Measurements from ENCODE around the gene SLC5A4. TPM values are rescaled to one million over a fixed set of nuclear protein-coding genes. Genes with fewer than 3 reads are reported as not detected.
"Not testable (repeated sequence)": the region's sequence is repeated elsewhere in the genome, so short reads cannot be mapped to it uniquely, and the experiment has no call there.

SLC5A4 gene
- total RNA-seq, 1 experiment from 2014 or later, result not detected

- no peak for DNase-seq
- BruUV-seq (replicated peaks), result no TSS peak
- no peak overlapping the region for H3K27ac ChIP-seq
- H3K9me3 ChIP-seq (ENCODE audit: insufficient read depth, low read depth), result no peaks in the 10 kb centered on the region
- H4K20me1 ChIP-seq (ENCODE audit: insufficient read depth), result no peaks in the 10 kb centered on the region
- no peak overlapping the region for H3K4me3 ChIP-seq
- TF ChIP-seq EZH2 (IDR thresholded peaks at IDR 0.05; ENCODE audit: low read depth) (no peak), CTCF (conservative IDR thresholded peaks at IDR 0.05) (no peak)
- no peaks in the 10 kb centered on the region for H3K9me2 ChIP-seq (ENCODE audit: insufficient read depth)
- H3K79me2 ChIP-seq (ENCODE audit: low read depth), result no peaks in the 10 kb centered on the region
- no peaks in the 10 kb centered on the region for H3K4me1 ChIP-seq (replicated peaks; ENCODE audit: insufficient read depth)
- intact Hi-C loops (cut with micrococcal nuclease; ENCODE audit: unreplicated experiment), result no loop called here
- no peaks in the 10 kb centered on the region for H3F3A ChIP-seq (ENCODE audit: insufficient read depth, low read depth)
- no peak overlapping the region for H2AFZ ChIP-seq
- ChIA-PET POLR2A (ENCODE audit: unreplicated experiment) (no interaction called here), CTCF (no interaction called here)
- H3K36me3 ChIP-seq (ENCODE audit: low read depth), result no peaks in the 10 kb centered on the region
- H3K4me2 ChIP-seq, result no peak overlapping the region
- H3K27me3 ChIP-seq (ENCODE audit: insufficient read depth, low read depth), result peaks cover 75% of the 10 kb centered on the region
These were observed 14.2 kb upstream of the SLC5A4 start for GRCh38 chr22:32269316-32269715.

- Histone ChIP-seq H3K27me3 (ENCODE audit: insufficient read depth, low read depth) (peaks cover 62% of the 10 kb centered on the region), H4K20me1 (ENCODE audit: insufficient read depth) (no peaks in the 10 kb centered on the region), H3K4me2 (no peak overlapping the region), H2AFZ (no peak overlapping the region), H3K36me3 (ENCODE audit: low read depth) (no peaks in the 10 kb centered on the region), H3F3A (ENCODE audit: insufficient read depth, low read depth) (no peaks in the 10 kb centered on the region), H3K9me2 (ENCODE audit: insufficient read depth) (no peaks in the 10 kb centered on the region), H3K27ac (no peak overlapping the region), H3K79me2 (ENCODE audit: low read depth) (no peaks in the 10 kb centered on the region), H3K4me1 (replicated peaks; ENCODE audit: insufficient read depth) (no peaks in the 10 kb centered on the region), H3K9me3 (ENCODE audit: insufficient read depth, low read depth) (no peaks in the 10 kb centered on the region), H3K4me3 (no peak overlapping the region)
- ChIA-PET CTCF (no interaction called here), POLR2A (ENCODE audit: unreplicated experiment) (no interaction called here)
- BruUV-seq (replicated peaks), result no TSS peak
- no peak for TF ChIP-seq CTCF (conservative IDR thresholded peaks at IDR 0.05)
- DNase-seq, result no peak
- intact Hi-C loops (cut with micrococcal nuclease; ENCODE audit: unreplicated experiment), result no loop called here
These were observed 11.9 kb upstream of the SLC5A4 start for GRCh38 chr22:32267011-32267410.

GRCh38 chr22:32265882-32266767 lies 11.0 kb upstream of the SLC5A4 start:
- Histone ChIP-seq H3K27me3 (ENCODE audit: insufficient read depth, low read depth) (peaks cover 62% of the 10 kb centered on the region), H3K4me3 (no peak overlapping the region), H3K4me2 (peak overlapping the region; percentile 39; the same call in 1 of the 2 replicates), H3K9me3 (ENCODE audit: insufficient read depth, low read depth) (no peaks in the 10 kb centered on the region), H4K20me1 (ENCODE audit: insufficient read depth) (no peaks in the 10 kb centered on the region), H3K4me1 (replicated peaks; ENCODE audit: insufficient read depth) (no peaks in the 10 kb centered on the region), H3K9me2 (ENCODE audit: insufficient read depth) (no peaks in the 10 kb centered on the region), H3K27ac (no peak overlapping the region), H3K79me2 (ENCODE audit: low read depth) (no peaks in the 10 kb centered on the region), H3F3A (ENCODE audit: insufficient read depth, low read depth) (no peaks in the 10 kb centered on the region), H2AFZ (no peak overlapping the region), H3K36me3 (ENCODE audit: low read depth) (no peaks in the 10 kb centered on the region)
- POLR2A ChIA-PET (ENCODE audit: unreplicated experiment), result interaction anchor here (0.7 kb wide), 1 partner anchor 250 kb away, joined by 3 read pairs; no protein-coding TSS in a partner anchor
- peak; percentile 90 for TF ChIP-seq CTCF (conservative IDR thresholded peaks at IDR 0.05)
- TF ChIP-seq EZH2 (IDR thresholded peaks at IDR 0.05; ENCODE audit: low read depth), result no peak
- intact Hi-C loops (cut with micrococcal nuclease; ENCODE audit: unreplicated experiment), result loop anchor here (1.0 kb wide), 1 partner anchor 289 kb away; no protein-coding TSS in a partner anchor
- no TSS peak for BruUV-seq (replicated peaks)
- DNase-seq, result peak; percentile 29 to 44
- CTCF ChIA-PET, result interaction anchor here (0.6 to 1.2 kb wide), 3 partner anchors 288 to 384 kb away, joined by 3 to 4 read pairs (median 4); no protein-coding TSS in a partner anchor

- H3K27ac ChIP-seq; H3K79me2 ChIP-seq (ENCODE audit: low read depth); H3K4me2 ChIP-seq; H3K36me3 ChIP-seq (ENCODE audit: low read depth); H2AFZ ChIP-seq; BruUV-seq (replicated peaks); H3F3A ChIP-seq (ENCODE audit: insufficient read depth, low read depth); CTCF ChIA-PET; POLR2A ChIA-PET (ENCODE audit: unreplicated experiment); H3K4me3 ChIP-seq; intact Hi-C loops (cut with micrococcal nuclease; ENCODE audit: unreplicated experiment); H4K20me1 ChIP-seq (ENCODE audit: insufficient read depth); H3K4me1 ChIP-seq (replicated peaks; ENCODE audit: insufficient read depth); H3K9me2 ChIP-seq (ENCODE audit: insufficient read depth); DNase-seq; H3K9me3 ChIP-seq (ENCODE audit: insufficient read depth, low read depth): not testable (repeated sequence)
- peaks cover 61% of the 10 kb centered on the region for H3K27me3 ChIP-seq (ENCODE audit: insufficient read depth, low read depth)
These were observed 8.5 kb upstream of the SLC5A4 start for GRCh38 chr22:32263678-32264077.
